HEK293 (cell line): ENCODE results near the gene CBFA2T2.

Experiments
- ELK4 ChIP-seq: IDR thresholded peaks from 2 replicates; pipeline ENCODE4 v1.6.1; 2011; ENCODE audit warnings: mild to moderate bottlenecking, low read depth, low read length, borderline replicate concordance
- GLIS1 ChIP-seq: fragments of 450-650 bp; formaldehyde crosslinking; IDR thresholded peaks from 2 replicates; pipeline ENCODE4 v1.5.1; 2016; ENCODE audit warnings: missing biosample characterization, missing genetic modification characterization
- TSHZ1 ChIP-seq: fragments of 450-650 bp; formaldehyde crosslinking; IDR thresholded peaks from 2 replicates; pipeline ENCODE4 v1.5.1; 2016; ENCODE audit warnings: missing biosample characterization, missing genetic modification characterization, borderline replicate concordance
- ZBTB11 ChIP-seq: fragments of 450-650 bp; formaldehyde crosslinking; conservative IDR thresholded peaks from 2 replicates; pipeline ENCODE4 v1.5.1; 2016; ENCODE audit warnings: low read depth, missing biosample characterization, missing genetic modification characterization
- ZBTB17 ChIP-seq: fragments of 450-650 bp; formaldehyde crosslinking; IDR thresholded peaks from 2 replicates; pipeline ENCODE4 v1.5.1; 2016; ENCODE audit warnings: missing biosample characterization, missing genetic modification characterization
- ZBTB48 ChIP-seq: fragments of 450-650 bp; formaldehyde crosslinking; IDR thresholded peaks from 2 replicates; pipeline ENCODE4 v1.5.1; 2016; ENCODE audit warnings: missing biosample characterization, missing genetic modification characterization
- ZBTB7A ChIP-seq: fragments of 450-650 bp; formaldehyde crosslinking; IDR thresholded peaks from 2 replicates; pipeline ENCODE4 v1.5.1; 2016; ENCODE audit warnings: low read depth, missing biosample characterization, missing genetic modification characterization
- ZBTB8A ChIP-seq: fragments of 450-650 bp; formaldehyde crosslinking; IDR thresholded peaks from 2 replicates; pipeline ENCODE4 v1.5.1; 2016; ENCODE audit warnings: missing biosample characterization, missing genetic modification characterization
- ZEB2 ChIP-seq: fragments of 450-650 bp; formaldehyde crosslinking; IDR thresholded peaks from 2 replicates; pipeline ENCODE4 v1.5.1; 2016; ENCODE audit warnings: missing biosample characterization, missing genetic modification characterization
- ZNF133 ChIP-seq: fragments of 450-650 bp; formaldehyde crosslinking; IDR thresholded peaks from 2 replicates; pipeline ENCODE4 v1.5.1; 2016; ENCODE audit warnings: missing biosample characterization, missing genetic modification characterization
- ZNF157 ChIP-seq: fragments of 450-650 bp; formaldehyde crosslinking; IDR thresholded peaks from 2 replicates; pipeline ENCODE4 v1.5.1; 2016; ENCODE audit warnings: missing biosample characterization, missing genetic modification characterization
- ZNF223 ChIP-seq: fragments of 450-650 bp; formaldehyde crosslinking; IDR thresholded peaks from 2 replicates; pipeline ENCODE4 v1.5.1; 2016; ENCODE audit warnings: missing biosample characterization, missing genetic modification characterization
- ZNF416 ChIP-seq: fragments of 450-650 bp; formaldehyde crosslinking; IDR thresholded peaks from 2 replicates; pipeline ENCODE4 v1.5.1; 2016; ENCODE audit warnings: missing biosample characterization, missing genetic modification characterization
- ZNF426 ChIP-seq: fragments of 450-650 bp; formaldehyde crosslinking; IDR thresholded peaks from 2 replicates; pipeline ENCODE4 v1.5.1; 2017; ENCODE audit warnings: missing biosample characterization, missing genetic modification characterization, mild to moderate bottlenecking, inconsistent platforms, moderate library complexity
- ZNF518A ChIP-seq: fragments of 450-650 bp; formaldehyde crosslinking; conservative IDR thresholded peaks from 2 replicates; pipeline ENCODE4 v1.5.1; 2016; ENCODE audit warnings: low read depth, missing biosample characterization, missing genetic modification characterization
- ZNF530 ChIP-seq: fragments of 450-650 bp; formaldehyde crosslinking; IDR thresholded peaks from 2 replicates; pipeline ENCODE4 v1.5.1; 2016; ENCODE audit warnings: low read depth, missing biosample characterization, missing genetic modification characterization
- ZSCAN16 ChIP-seq: fragments of 450-650 bp; formaldehyde crosslinking; IDR thresholded peaks from 2 replicates; pipeline ENCODE4 v1.5.1; 2016; ENCODE audit warnings: missing biosample characterization, missing genetic modification characterization
- TF ChIP-seq, protein P1 (sequence below): fragments of 450-650 bp; formaldehyde crosslinking; IDR thresholded peaks from 2 replicates; pipeline ENCODE4 v1.5.1; 2016; ENCODE audit warnings: missing biosample characterization, missing genetic modification characterization
- TF ChIP-seq, protein P2 (sequence below): fragments of 450-650 bp; formaldehyde crosslinking; IDR thresholded peaks from 2 replicates; pipeline ENCODE4 v1.5.1; 2016; ENCODE audit warnings: missing biosample characterization, missing genetic modification characterization

The CBFA2T2 gene

GRCh38 chr20:33663161-33664084 lies 173.5 kb downstream of the CBFA2T2 start (continued):
- TF ChIP-seq, protein P1, sequence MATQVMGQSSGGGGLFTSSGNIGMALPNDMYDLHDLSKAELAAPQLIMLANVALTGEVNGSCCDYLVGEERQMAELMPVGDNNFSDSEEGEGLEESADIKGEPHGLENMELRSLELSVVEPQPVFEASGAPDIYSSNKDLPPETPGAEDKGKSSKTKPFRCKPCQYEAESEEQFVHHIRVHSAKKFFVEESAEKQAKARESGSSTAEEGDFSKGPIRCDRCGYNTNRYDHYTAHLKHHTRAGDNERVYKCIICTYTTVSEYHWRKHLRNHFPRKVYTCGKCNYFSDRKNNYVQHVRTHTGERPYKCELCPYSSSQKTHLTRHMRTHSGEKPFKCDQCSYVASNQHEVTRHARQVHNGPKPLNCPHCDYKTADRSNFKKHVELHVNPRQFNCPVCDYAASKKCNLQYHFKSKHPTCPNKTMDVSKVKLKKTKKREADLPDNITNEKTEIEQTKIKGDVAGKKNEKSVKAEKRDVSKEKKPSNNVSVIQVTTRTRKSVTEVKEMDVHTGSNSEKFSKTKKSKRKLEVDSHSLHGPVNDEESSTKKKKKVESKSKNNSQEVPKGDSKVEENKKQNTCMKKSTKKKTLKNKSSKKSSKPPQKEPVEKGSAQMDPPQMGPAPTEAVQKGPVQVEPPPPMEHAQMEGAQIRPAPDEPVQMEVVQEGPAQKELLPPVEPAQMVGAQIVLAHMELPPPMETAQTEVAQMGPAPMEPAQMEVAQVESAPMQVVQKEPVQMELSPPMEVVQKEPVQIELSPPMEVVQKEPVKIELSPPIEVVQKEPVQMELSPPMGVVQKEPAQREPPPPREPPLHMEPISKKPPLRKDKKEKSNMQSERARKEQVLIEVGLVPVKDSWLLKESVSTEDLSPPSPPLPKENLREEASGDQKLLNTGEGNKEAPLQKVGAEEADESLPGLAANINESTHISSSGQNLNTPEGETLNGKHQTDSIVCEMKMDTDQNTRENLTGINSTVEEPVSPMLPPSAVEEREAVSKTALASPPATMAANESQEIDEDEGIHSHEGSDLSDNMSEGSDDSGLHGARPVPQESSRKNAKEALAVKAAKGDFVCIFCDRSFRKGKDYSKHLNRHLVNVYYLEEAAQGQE (tag by site-specific recombination) = no peak
- TF ChIP-seq ZBTB11 (tag by site-specific recombination) (peak; percentile 96), ZSCAN16 (tag by site-specific recombination) (peak; percentile 21; the same call in 1 of the 2 replicates), ZNF157 (tag by site-specific recombination) (no peak), ZNF223 (tag by site-specific recombination) (no peak), ZEB2 (peak; percentile 57; the same call in 1 of the 2 replicates), ZBTB7A (tag by site-specific recombination) (peak; percentile 73), GLIS1 (peak; percentile 81), ZNF530 (tag by site-specific recombination) (no peak), ELK4 (peak; percentile 52; the same call in 1 of the 2 replicates), ZNF518A (tag by site-specific recombination) (no peak), ZBTB8A (tag by site-specific recombination) (peak; percentile 68), ZNF426 (tag by site-specific recombination) (no peak), ZBTB17 (tag by site-specific recombination) (peak; percentile 60), TSHZ1 (tag by site-specific recombination) (no peak), ZBTB48 (no peak), ZNF416 (tag by site-specific recombination) (no peak), ZNF133 (tag by site-specific recombination) (no peak)
- TF ChIP-seq, protein P2, sequence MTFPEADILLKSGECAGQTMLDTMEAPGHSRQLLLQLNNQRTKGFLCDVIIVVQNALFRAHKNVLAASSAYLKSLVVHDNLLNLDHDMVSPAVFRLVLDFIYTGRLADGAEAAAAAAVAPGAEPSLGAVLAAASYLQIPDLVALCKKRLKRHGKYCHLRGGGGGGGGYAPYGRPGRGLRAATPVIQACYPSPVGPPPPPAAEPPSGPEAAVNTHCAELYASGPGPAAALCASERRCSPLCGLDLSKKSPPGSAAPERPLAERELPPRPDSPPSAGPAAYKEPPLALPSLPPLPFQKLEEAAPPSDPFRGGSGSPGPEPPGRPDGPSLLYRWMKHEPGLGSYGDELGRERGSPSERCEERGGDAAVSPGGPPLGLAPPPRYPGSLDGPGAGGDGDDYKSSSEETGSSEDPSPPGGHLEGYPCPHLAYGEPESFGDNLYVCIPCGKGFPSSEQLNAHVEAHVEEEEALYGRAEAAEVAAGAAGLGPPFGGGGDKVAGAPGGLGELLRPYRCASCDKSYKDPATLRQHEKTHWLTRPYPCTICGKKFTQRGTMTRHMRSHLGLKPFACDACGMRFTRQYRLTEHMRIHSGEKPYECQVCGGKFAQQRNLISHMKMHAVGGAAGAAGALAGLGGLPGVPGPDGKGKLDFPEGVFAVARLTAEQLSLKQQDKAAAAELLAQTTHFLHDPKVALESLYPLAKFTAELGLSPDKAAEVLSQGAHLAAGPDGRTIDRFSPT (tag by site-specific recombination) = peak; percentile 72
